Natural killer cell (primary cell): ENCODE measurements around the gene ZNF560. TPM values are rescaled to one million over a fixed set of nuclear protein-coding genes. Genes with fewer than 3 reads are reported as not detected.

Experiments used
- ATAC-seq, 3 donors: fragments of 150-1000 bp in 2 of 3; fragments of 200-7000 bp in 1 of 3; cut with Tn5 transposase; 1 replicate in 1 of 3; 2 replicates in 2 of 3; pipeline ENCODE4 v1.10.0; 2021; ENCODE audit warnings: mild to moderate bottlenecking in 2 of 3, moderate library complexity in 2 of 3
- DNase-seq, 2 donors: peaks; one replicate each; pipeline versions ENCODE4 v3.0.0 to v3.0.0-alpha.2; 2013 to 2021; ENCODE audit warnings: mixed read lengths in 1 of 2
- H3K27ac ChIP-seq: one replicate; pipeline ENCODE4 v1.5.1; 2013; ENCODE audit warnings: mild to moderate bottlenecking, low read length
- H3K27me3 ChIP-seq: one replicate; pipeline ENCODE4 v1.6.1; 2013; ENCODE audit warnings: low read length; ENCODE audit not compliant: control insufficient read depth, insufficient read depth
- H3K36me3 ChIP-seq: one replicate; pipeline ENCODE4 v1.6.1; 2013; ENCODE audit warnings: low read length; ENCODE audit not compliant: control insufficient read depth, insufficient read depth
- H3K4me1 ChIP-seq: one replicate; pipeline ENCODE4 v1.6.1; 2013; ENCODE audit warnings: low read length; ENCODE audit not compliant: control insufficient read depth, insufficient read depth
- H3K4me3 ChIP-seq: one replicate; pipeline ENCODE4 v1.5.1; 2013; ENCODE audit warnings: low read length
- H3K9me3 ChIP-seq: one replicate; pipeline ENCODE4 v1.6.1; 2013; ENCODE audit warnings: low read length; ENCODE audit not compliant: control insufficient read depth, insufficient read depth
- H3K27ac Mint-ChIP-seq, 2 donors: one replicate each; pipeline ENCODE4 v1.8.0; 2022; ENCODE audit warnings: mild to moderate bottlenecking in 2 of 2, mixed read lengths in 2 of 2, moderate library complexity in 1 of 2
- H3K27me3 Mint-ChIP-seq, 2 donors: one replicate each; pipeline ENCODE4 v1.8.0; 2022; ENCODE audit warnings: low read depth in 2 of 2, mixed read lengths in 2 of 2
- H3K36me3 Mint-ChIP-seq: one replicate; pipeline ENCODE4 v1.8.0; 2022; ENCODE audit warnings: mixed read lengths
- H3K4me1 Mint-ChIP-seq, 2 donors: one replicate each; pipeline ENCODE4 v1.8.0; 2022; ENCODE audit warnings: mixed read lengths in 2 of 2
- H3K4me3 Mint-ChIP-seq: one replicate; pipeline ENCODE4 v1.8.0; 2022; ENCODE audit warnings: mild to moderate bottlenecking, moderate library complexity, mixed read lengths
- H3K9me3 Mint-ChIP-seq, 2 donors: one replicate each; pipeline ENCODE4 v1.8.0; 2022; ENCODE audit warnings: mixed read lengths in 2 of 2
- CTCF ChIP-seq: fragments of 200-600 bp; IDR thresholded peaks from one replicate; pipeline ENCODE4 v1.8.0; 2022; ENCODE audit warnings: antibody characterized with exemption
- WGBS: methylation state at CpG from one replicate; pipeline ENCODE4 v1.1.7; 2013; ENCODE audit warnings: missing lambda C conversion rate; ENCODE audit not compliant: insufficient coverage; 5-methylcytosine and 5-hydroxymethylcytosine counted together
- intact Hi-C: fragments of 100-400 bp; cut with micrococcal nuclease; formaldehyde crosslinking; loops from one replicate; pipeline ENCODE4 v1.14.2; 2022
- total RNA-seq, 4 donors: library from RNA; stranded (reverse); fragments of 120-200 nt in 1 of 4; gene quantifications; one replicate each; pipeline versions ENCODE4 v1.2.3 to v1.2.4, GENCODE V29; 2013 to 2022

ZNF560 gene
- total RNA-seq, 3 donors from 2014 or later (not counting 1 experiment from before 2014, with no cell fraction given) = not detected

- peak within 1 kb of the TSS; percentile 97 for H3K27ac Mint-ChIP-seq
- H3K4me3 Mint-ChIP-seq = peak within 1 kb of the TSS; percentile 98
- Histone ChIP-seq H3K4me1 (peaks cover 14% of the 10 kb centered on the region), H3K27me3 (no peaks in the 10 kb centered on the region), H3K4me3 (peak within 1 kb of the TSS; percentile 73), H3K9me3 (no peaks in the 10 kb centered on the region), H3K27ac (peak within 1 kb of the TSS; percentile 91), H3K36me3 (peaks cover 19% of the 10 kb centered on the region)
- ATAC-seq = peak; percentile 81 to 91 (median 84)
- no peaks in the 10 kb centered on the region for H3K27me3 Mint-ChIP-seq
- H3K36me3 Mint-ChIP-seq = peaks cover 7% of the 10 kb centered on the region
- H3K9me3 Mint-ChIP-seq = no peaks in the 10 kb centered on the region
- peak; percentile 75 for TF ChIP-seq CTCF
- WGBS = 14% methylated on average over 54 of the region's 56 CpGs
- peak; percentile 91 to 98 for DNase-seq
- intact Hi-C loops = loop anchor here (1.0 to 10.0 kb wide), 4 partner anchors 111 to 359 kb away; partner anchors contain the start of genes ZNF317, ZNF559 and ZNF561
- H3K4me1 Mint-ChIP-seq = peaks cover 53 to 59% of the 10 kb centered on the region in 2 donors
These were observed 62.8 kb downstream of the ZNF560 start, which contains the start of gene ZNF266 for GRCh38 chr19:9435279-9436268. Gene ZNF266 (minus strand): TSS chr19:9435573. CDS start chr19:9420089, 15,484 bp downstream.

GRCh38 chr19:9431475-9431874 lies 66.9 kb downstream of the ZNF560 start:
- no peaks in the 10 kb centered on the region for H3K9me3 Mint-ChIP-seq
- DNase-seq (peak; percentile 34 to 70), ATAC-seq (peak in 1 of 3 donors; percentile 22)
- 96% methylated on average over 7 of the region's 7 CpGs for WGBS
- Histone ChIP-seq H3K27me3 (no peaks in the 10 kb centered on the region), H3K27ac (no peak overlapping the region), H3K9me3 (no peaks in the 10 kb centered on the region), H3K4me3 (no peak overlapping the region), H3K36me3 (peaks cover 35% of the 10 kb centered on the region), H3K4me1 (peaks cover 14% of the 10 kb centered on the region)
- H3K27ac Mint-ChIP-seq = peak overlapping the region; percentile 2 to 59
- no peak overlapping the region for H3K4me3 Mint-ChIP-seq
- H3K36me3 Mint-ChIP-seq = peaks cover 7% of the 10 kb centered on the region
- H3K27me3 Mint-ChIP-seq = no peaks in the 10 kb centered on the region
- intact Hi-C loops = loop anchor here (10.0 kb wide), 2 partner anchors 287 to 363 kb away; partner anchors contain the start of gene ZNF317
- peak; percentile 41 for TF ChIP-seq CTCF
- H3K4me1 Mint-ChIP-seq = peaks cover 67 to 68% of the 10 kb centered on the region in 2 donors

- no peak for TF ChIP-seq CTCF
- H3K27me3 Mint-ChIP-seq = no peaks in the 10 kb centered on the region
- H3K36me3 Mint-ChIP-seq = peaks cover 7% of the 10 kb centered on the region
- no peak for DNase-seq
- no peak overlapping the region for H3K27ac ChIP-seq
- H3K4me1 Mint-ChIP-seq = peaks cover 56 to 58% of the 10 kb centered on the region in 2 donors
- H3K27me3 ChIP-seq = no peaks in the 10 kb centered on the region
- no peaks in the 10 kb centered on the region for H3K9me3 Mint-ChIP-seq
- peak overlapping the region; percentile 2 to 59 for H3K27ac Mint-ChIP-seq
- peaks cover 43% of the 10 kb centered on the region for H3K36me3 ChIP-seq
- H3K4me1 ChIP-seq = peaks cover 6% of the 10 kb centered on the region
- H3K4me3 ChIP-seq = no peak overlapping the region
- WGBS = 100% methylated on average over 1 of the region's 1 CpG
- H3K4me3 Mint-ChIP-seq = no peak overlapping the region
- H3K9me3 ChIP-seq = no peaks in the 10 kb centered on the region
- intact Hi-C loops = loop anchor here (10.0 kb wide), 2 partner anchors 286 to 364 kb away; partner anchors contain the start of gene ZNF317
- no peak for ATAC-seq
These were observed 68.0 kb downstream of the ZNF560 start for GRCh38 chr19:9430444-9430843.
